ENCODE measurements around the gene KY.
A peak's percentile ranks its signal among the peaks of the same experiment; 100 is the strongest.

Gene KY

GRCh38 chr3:134644731-134645514 lies 5.9 kb downstream of the KY start:
- no peak for DNase-seq

GRCh38 chr3:134643150-134643675 lies 7.6 kb downstream of the KY start:
- DNase-seq, result no peak

GRCh38 chr3:134642445-134643149 lies 8.2 kb downstream of the KY start:
- no peak for DNase-seq

GRCh38 chr3:134641671-134642300 lies 9.0 kb downstream of the KY start:
- DNase-seq, result no peak

GRCh38 chr3:134640872-134641470 lies 9.9 kb downstream of the KY start:
- DNase-seq, result peak; percentile 56

GRCh38 chr3:134640378-134640777 lies 10.4 kb downstream of the KY start:
- DNase-seq, result no peak

- no peak for DNase-seq
Measured at GRCh38 chr3:134638385-134639030, 12.3 kb downstream of the KY start.

GRCh38 chr3:134636406-134636805 lies 14.4 kb downstream of the KY start:
- no peak for DNase-seq

GRCh38 chr3:134630506-134630905 lies 20.3 kb downstream of the KY start:
- peak; percentile 40 for DNase-seq

- no peak for DNase-seq
Measured at GRCh38 chr3:134628884-134629283, 21.9 kb downstream of the KY start.

GRCh38 chr3:134627831-134628230 lies 23.0 kb downstream of the KY start:
- DNase-seq, result peak; percentile 57

- DNase-seq, result no peak
Measured at GRCh38 chr3:134625885-134626741, 24.7 kb downstream of the KY start.

- DNase-seq, result no peak
Measured at GRCh38 chr3:134625462-134625861, 25.4 kb downstream of the KY start.

- DNase-seq, result no peak
Measured at GRCh38 chr3:134624537-134625287, 26.1 kb downstream of the KY start.

- no peak for DNase-seq
Measured at GRCh38 chr3:134623615-134624245, 27.1 kb downstream of the KY start.

- no peak for DNase-seq
Measured at GRCh38 chr3:134622806-134623365, 27.9 kb downstream of the KY start.

GRCh38 chr3:134621854-134622253 lies 29.0 kb downstream of the KY start:
- no peak for DNase-seq

- no peak for DNase-seq
Measured at GRCh38 chr3:134620476-134621115, 30.2 kb downstream of the KY start.

- no peak for DNase-seq
Measured at GRCh38 chr3:134619884-134620445, 30.9 kb downstream of the KY start.
